ENCODE data around the gene NEURL1B.

Gene NEURL1B

DNA sequence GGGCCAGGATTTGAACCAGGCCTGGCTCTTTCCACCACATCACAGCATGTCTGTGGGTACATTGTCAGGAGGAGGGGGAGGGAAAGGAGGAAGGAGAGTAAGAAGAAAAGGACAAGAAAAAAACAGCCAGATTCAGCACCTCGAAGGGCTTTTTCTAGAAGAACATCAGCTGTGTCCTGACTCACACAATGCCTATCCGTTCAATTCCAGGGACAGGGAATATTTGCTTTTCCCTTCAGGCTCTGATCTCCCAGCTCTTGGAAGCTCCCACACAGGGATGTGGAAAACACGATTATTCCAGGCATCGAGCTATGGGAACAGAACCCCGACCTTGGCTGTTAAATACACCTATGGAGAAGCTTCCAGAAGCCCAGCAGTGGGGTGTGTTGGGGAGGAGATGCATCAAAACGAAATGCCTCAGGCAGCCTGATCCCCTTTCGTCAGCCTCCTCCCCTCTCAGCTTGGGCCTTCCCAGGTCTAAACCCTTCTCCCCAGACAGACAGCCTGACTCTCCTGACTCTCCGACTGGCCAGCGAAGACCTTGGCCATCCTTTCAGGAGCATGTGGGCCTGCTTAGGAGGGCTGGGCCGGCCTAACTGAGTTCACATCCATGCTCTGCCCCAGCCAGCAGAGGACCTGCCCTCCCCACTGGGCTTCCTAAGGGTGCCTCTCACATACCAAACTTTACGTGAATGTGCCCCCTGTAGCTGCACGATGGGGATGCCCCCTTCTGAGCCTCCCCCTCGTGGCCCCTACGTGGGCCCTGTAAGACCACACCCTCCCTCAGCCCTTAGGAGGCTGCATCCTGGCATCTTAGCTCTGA is 54.4 kb downstream of the NEURL1B start:
- TF ChIP-seq POLR2A (IDR thresholded peaks at IDR 0.05; ENCODE audit: low read depth, low read length) = no peak
- no peak for TF ChIP-seq POLR2AphosphoS5 (IDR thresholded peaks at IDR 0.05; ENCODE audit: low read depth, low read length)
- TF ChIP-seq TAF1 (IDR thresholded peaks at IDR 0.05; ENCODE audit: borderline replicate concordance, low read depth, low read length) = no peak
- DNase-seq (ENCODE audit: insufficient read length) = no peak
- no peak for FAIRE-seq

- TF ChIP-seq POLR2A (IDR thresholded peaks at IDR 0.05; ENCODE audit: low read depth, low read length) = no peak
- TF ChIP-seq TAF1 (IDR thresholded peaks at IDR 0.05; ENCODE audit: borderline replicate concordance, low read depth, low read length) = no peak
- TF ChIP-seq POLR2AphosphoS5 (IDR thresholded peaks at IDR 0.05; ENCODE audit: low read depth, low read length) = no peak
Observed at GRCh38 chr5:172696171-172696849, 55.2 kb downstream of the NEURL1B start.

DNA sequence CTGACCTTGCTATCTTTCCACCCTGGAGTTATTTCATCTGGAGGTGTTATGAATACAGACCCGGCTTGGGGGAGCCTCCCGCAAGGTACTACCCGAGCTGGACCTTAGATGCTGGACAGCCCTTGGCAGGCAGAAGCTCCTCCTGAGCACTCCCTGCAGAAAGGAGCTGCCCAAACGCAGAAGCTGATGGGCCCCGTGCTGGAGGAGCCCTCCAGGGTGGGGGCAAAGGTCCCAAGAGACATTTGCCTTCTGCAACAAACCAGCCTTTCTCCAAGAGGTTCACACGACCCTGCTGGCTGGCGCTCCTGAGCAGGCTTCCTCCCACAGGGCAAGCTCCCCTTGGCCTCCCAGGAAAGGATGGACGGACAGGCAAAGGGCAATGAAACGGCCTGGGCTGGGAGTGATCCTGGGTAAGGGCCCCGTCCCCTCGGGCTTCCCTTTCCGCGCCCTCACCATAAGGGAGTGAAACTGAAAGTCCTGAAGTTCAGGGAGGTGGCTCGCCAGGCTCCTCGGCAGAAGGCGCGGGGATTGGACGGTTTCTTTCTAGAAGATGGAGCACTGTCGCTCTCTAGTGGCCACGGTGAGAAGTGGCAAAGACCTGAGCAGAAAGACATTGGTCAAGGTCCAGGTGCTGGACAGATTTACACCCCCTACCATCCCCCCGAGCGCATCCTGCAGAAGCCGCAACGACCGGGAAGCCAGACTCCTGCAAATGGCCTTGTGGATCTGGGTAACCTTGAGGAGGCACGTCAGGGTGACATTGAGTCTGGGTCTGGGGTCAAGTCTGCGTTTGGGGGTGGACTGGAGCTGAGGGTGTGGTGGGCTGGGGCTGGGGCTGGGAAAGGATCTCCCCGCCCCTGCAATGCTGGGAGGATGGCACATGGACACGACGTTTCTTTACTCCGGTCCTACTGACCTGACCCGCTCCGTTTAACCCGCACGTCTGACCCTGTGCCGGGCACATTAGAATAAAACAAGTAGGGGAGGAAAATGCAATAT is 56.4 kb downstream of the NEURL1B start:
- TF ChIP-seq TAF1 (IDR thresholded peaks at IDR 0.05; ENCODE audit: borderline replicate concordance, low read depth, low read length) (peak; percentile 95), POLR2A (IDR thresholded peaks at IDR 0.05; ENCODE audit: low read depth, low read length) (peak; percentile 42; the same call in 1 of the 2 replicates), POLR2AphosphoS5 (IDR thresholded peaks at IDR 0.05; ENCODE audit: low read depth, low read length) (no peak)
- peak; percentile 94 for FAIRE-seq

More at GRCh38 chr5:172696171-172696849, 55.2 kb downstream of the NEURL1B start:
- no peak for FAIRE-seq
- no peak for DNase-seq (ENCODE audit: insufficient read length)

DNA sequence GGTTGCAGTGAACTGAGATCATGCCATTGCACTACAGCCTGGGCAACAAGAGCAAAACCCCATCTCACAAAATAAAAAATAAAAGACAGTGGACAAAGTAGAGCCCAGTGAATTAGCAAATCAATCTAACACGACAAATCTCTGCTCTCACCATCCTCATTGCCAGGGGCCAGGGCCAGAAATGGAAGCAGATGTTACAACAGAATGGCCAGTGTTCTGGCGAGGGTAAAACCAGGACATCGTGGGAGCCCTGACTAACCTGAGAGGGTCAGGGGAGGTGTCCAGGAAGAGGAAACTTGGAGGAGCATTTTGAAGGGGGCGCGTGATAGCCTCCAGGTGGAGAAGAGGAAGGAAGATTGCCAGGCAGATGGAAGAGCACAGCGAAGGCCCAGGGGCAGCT is 58.4 kb downstream of the NEURL1B start:
- DNase-seq (ENCODE audit: insufficient read length) = no peak
- TF ChIP-seq POLR2A (IDR thresholded peaks at IDR 0.05; ENCODE audit: low read depth, low read length) (no peak), TAF1 (IDR thresholded peaks at IDR 0.05; ENCODE audit: borderline replicate concordance, low read depth, low read length) (no peak), POLR2AphosphoS5 (IDR thresholded peaks at IDR 0.05; ENCODE audit: low read depth, low read length) (no peak)
- no peak for FAIRE-seq

More for the DNA sequence above, 56.4 kb downstream of the NEURL1B start:
- peak; percentile 81 for DNase-seq (ENCODE audit: insufficient read length)

GRCh38 chr5:172699999-172700364 is 58.9 kb downstream of the NEURL1B start:
- DNase-seq (ENCODE audit: insufficient read length) = no peak
- TF ChIP-seq POLR2A (IDR thresholded peaks at IDR 0.05; ENCODE audit: low read depth, low read length) = no peak
- TF ChIP-seq POLR2AphosphoS5 (IDR thresholded peaks at IDR 0.05; ENCODE audit: low read depth, low read length) = no peak
- no peak for TF ChIP-seq TAF1 (IDR thresholded peaks at IDR 0.05; ENCODE audit: borderline replicate concordance, low read depth, low read length)
- no peak for FAIRE-seq

DNA sequence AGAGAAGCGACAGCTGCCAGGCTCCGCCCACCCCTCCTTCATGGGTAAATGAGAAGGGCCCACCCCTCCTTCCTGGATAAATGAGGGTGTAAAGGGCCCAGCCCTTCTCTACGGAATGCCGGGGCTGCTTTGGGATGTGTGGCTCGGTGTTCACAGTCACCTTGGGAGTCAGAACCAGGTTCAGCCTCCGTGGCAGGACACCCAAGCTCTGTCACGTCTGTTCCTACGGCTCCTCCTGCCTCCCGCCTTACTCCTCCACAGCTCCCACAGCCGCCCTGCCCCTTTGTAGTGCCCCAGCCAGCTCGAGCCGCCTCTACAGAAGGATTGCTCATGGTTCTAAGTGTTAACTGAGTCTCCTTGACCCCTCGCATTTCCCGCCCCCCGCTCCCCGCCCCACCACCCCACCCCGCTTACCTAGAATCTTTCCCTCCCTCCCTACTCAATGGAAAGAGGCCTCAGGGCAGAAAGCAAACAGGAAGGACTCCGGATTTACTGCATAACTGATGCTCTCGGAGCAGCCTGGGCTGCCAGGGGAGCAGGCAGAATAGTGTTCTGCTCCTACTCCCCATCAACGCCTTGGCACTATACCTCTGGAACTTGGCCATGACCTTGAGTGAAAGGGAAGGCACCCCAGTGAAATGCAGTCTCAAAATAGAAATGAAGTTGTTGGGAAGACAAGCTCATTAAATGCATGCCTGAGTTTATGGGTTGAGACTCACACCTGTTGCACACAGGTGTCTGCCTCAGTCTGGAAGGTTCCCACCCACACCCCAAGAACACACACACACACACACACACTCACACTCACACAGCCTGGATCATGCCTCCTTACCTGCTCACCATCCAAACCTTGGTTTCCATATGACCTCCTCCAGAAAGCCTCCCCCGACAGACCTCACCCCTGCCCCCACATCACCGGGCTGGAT is 59.6 kb downstream of the NEURL1B start:
- TF ChIP-seq POLR2A (IDR thresholded peaks at IDR 0.05; ENCODE audit: low read depth, low read length) (no peak), POLR2AphosphoS5 (IDR thresholded peaks at IDR 0.05; ENCODE audit: low read depth, low read length) (no peak), TAF1 (IDR thresholded peaks at IDR 0.05; ENCODE audit: borderline replicate concordance, low read depth, low read length) (no peak)
- FAIRE-seq = no peak
- no peak for DNase-seq (ENCODE audit: insufficient read length)

GRCh38 chr5:172701291-172701656 is 60.2 kb downstream of the NEURL1B start:
- no peak for TF ChIP-seq POLR2A (IDR thresholded peaks at IDR 0.05; ENCODE audit: low read depth, low read length)
- no peak for TF ChIP-seq TAF1 (IDR thresholded peaks at IDR 0.05; ENCODE audit: borderline replicate concordance, low read depth, low read length)
- no peak for TF ChIP-seq POLR2AphosphoS5 (IDR thresholded peaks at IDR 0.05; ENCODE audit: low read depth, low read length)
- FAIRE-seq (no peak), DNase-seq (ENCODE audit: insufficient read length) (no peak)

GRCh38 chr5:172703952-172704351 is 62.9 kb downstream of the NEURL1B start:
- TF ChIP-seq TAF1 (IDR thresholded peaks at IDR 0.05; ENCODE audit: borderline replicate concordance, low read depth, low read length) (no peak), POLR2A (IDR thresholded peaks at IDR 0.05; ENCODE audit: low read depth, low read length) (no peak), POLR2AphosphoS5 (IDR thresholded peaks at IDR 0.05; ENCODE audit: low read depth, low read length) (no peak)
- no peak for FAIRE-seq
- no peak for DNase-seq (ENCODE audit: insufficient read length)

GRCh38 chr5:172705576-172706084 is 64.6 kb downstream of the NEURL1B start:
- FAIRE-seq (no peak), DNase-seq (ENCODE audit: insufficient read length) (no peak)
- TF ChIP-seq POLR2AphosphoS5 (IDR thresholded peaks at IDR 0.05; ENCODE audit: low read depth, low read length) = no peak
- TF ChIP-seq POLR2A (IDR thresholded peaks at IDR 0.05; ENCODE audit: low read depth, low read length) = no peak
- no peak for TF ChIP-seq TAF1 (IDR thresholded peaks at IDR 0.05; ENCODE audit: borderline replicate concordance, low read depth, low read length)

DNA sequence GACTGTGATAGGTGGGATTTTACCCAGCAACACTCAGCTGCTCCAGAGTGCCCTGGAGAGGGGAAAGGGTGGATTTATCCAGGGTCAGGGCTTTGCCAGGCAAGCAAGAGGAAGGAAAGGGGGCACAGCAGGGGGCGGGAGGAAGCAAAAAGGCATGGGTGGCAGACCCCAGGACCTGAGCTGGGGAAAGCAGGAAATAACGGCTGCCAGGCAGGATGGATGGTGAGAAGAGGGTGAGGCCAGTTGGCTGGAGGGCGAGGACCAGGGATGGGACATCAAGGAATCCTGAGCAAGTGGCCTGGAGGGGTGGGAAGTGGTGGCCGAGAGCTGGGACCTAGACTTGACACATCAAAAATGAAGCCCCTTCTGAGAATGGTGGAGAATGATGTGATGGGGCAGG is 65.7 kb downstream of the NEURL1B start:
- no peak for TF ChIP-seq POLR2A (IDR thresholded peaks at IDR 0.05; ENCODE audit: low read depth, low read length)
- no peak for TF ChIP-seq POLR2AphosphoS5 (IDR thresholded peaks at IDR 0.05; ENCODE audit: low read depth, low read length)
- TF ChIP-seq TAF1 (IDR thresholded peaks at IDR 0.05; ENCODE audit: borderline replicate concordance, low read depth, low read length) = no peak
- FAIRE-seq = no peak
- DNase-seq (ENCODE audit: insufficient read length) = no peak

All from GM12892 (cell line).